Lower lobe of right lung (tissue), 2 donors: ENCODE results near the gene KRTAP4-16. TPM values are rescaled to one million over a fixed set of nuclear protein-coding genes. Genes with fewer than 3 reads are reported as not detected.
"Not testable (repeated sequence)": the region's sequence is repeated elsewhere in the genome, so short reads cannot be mapped to it uniquely, and the experiment has no call there.

Experiments used
- ATAC-seq, 2 donors: fragments of 200-7000 bp; cut with Tn5 transposase; one replicate each; pipeline ENCODE4 v1.9.1; 2020 to 2022; ENCODE audit warnings: mild to moderate bottlenecking in 2 of 2, moderate library complexity in 2 of 2
- DNase-seq: peaks from one replicate; pipeline ENCODE4 v3.0.0-alpha.2; 2020
- H3K27ac ChIP-seq: fragments of 200-600 bp; one replicate; pipeline ENCODE4 v1.8.0; 2022
- H3K27me3 ChIP-seq: fragments of 200-600 bp; one replicate; pipeline ENCODE4 v1.8.0; 2022; ENCODE audit warnings: low read depth
- H3K36me3 ChIP-seq: fragments of 200-600 bp; one replicate; pipeline ENCODE4 v1.8.0; 2022; ENCODE audit warnings: mild to moderate bottlenecking
- H3K4me1 ChIP-seq: fragments of 200-600 bp; one replicate; pipeline ENCODE4 v1.8.0; 2022
- H3K4me3 ChIP-seq: fragments of 200-600 bp; one replicate; pipeline ENCODE4 v1.8.0; 2022; ENCODE audit warnings: mild to moderate bottlenecking
- H3K9me3 ChIP-seq: fragments of 200-600 bp; one replicate; pipeline ENCODE4 v1.8.0; 2022
- CTCF ChIP-seq: fragments of 200-600 bp; IDR thresholded peaks from one replicate; pipeline ENCODE4 v1.8.0; 2022; ENCODE audit warnings: antibody characterized with exemption, mild to moderate bottlenecking
- intact Hi-C: fragments of 100-400 bp; cut with DNase I; formaldehyde crosslinking; loops from one replicate; pipeline ENCODE4 v1.11.0; 2022
- long read RNA-seq: library from polyadenylated mRNA; unstranded; transcript quantifications from one replicate; pipeline ENCODE4 v2.0.0, GENCODE V29; 2021
- total RNA-seq: library from RNA; stranded (reverse); fragmentation: NEBNext Ultra II Directional; extraction: Animal tissue kit (Norgen Biotek cat#: 25700); gene quantifications from one replicate; pipeline ENCODE4 v1.2.1, GENCODE V29; 2021
- donor health status: DM: no; HTN: yes; CAD: no; lungs with severe emphysema.

Gene KRTAP4-16
- total RNA-seq = not detected
- long read RNA-seq = 0 reads

- H3K27me3 ChIP-seq = no peaks in the 10 kb centered on the region
- H3K9me3 ChIP-seq = no peaks in the 10 kb centered on the region
- H3K4me1 ChIP-seq = no peaks in the 10 kb centered on the region
- no peak within 1 kb of the TSS for H3K4me3 ChIP-seq
- no peak within 1 kb of the TSS for H3K27ac ChIP-seq
- DNase-seq (no peak), ATAC-seq (no peak)
- intact Hi-C loops = no loop called here
- H3K36me3 ChIP-seq = no peaks in the 10 kb centered on the region
- TF ChIP-seq CTCF = no peak
Observed at GRCh38 chr17:41101586-41102259, at the start of gene KRTAP4-16. KRTAP4-16 (minus strand) TSS chr17:41102209; CDS start chr17:41102209, 0 bp downstream.

- no peaks in the 10 kb centered on the region for H3K36me3 ChIP-seq
- no peak overlapping the region for H3K4me3 ChIP-seq
- DNase-seq = no peak
- H3K9me3 ChIP-seq = no peaks in the 10 kb centered on the region
- no peaks in the 10 kb centered on the region for H3K4me1 ChIP-seq
- intact Hi-C loops = no loop called here
- H3K27me3 ChIP-seq = peaks cover 7% of the 10 kb centered on the region
- no peak for TF ChIP-seq CTCF
- H3K27ac ChIP-seq = no peak overlapping the region
- ATAC-seq = no peak
Observed at GRCh38 chr17:41151525-41151924, 49.5 kb upstream of the KRTAP4-16 start.

GRCh38 chr17:41150026-41150425, 48.0 kb upstream of the KRTAP4-16 start:
- intact Hi-C loops = no loop called here
- ATAC-seq (no peak), DNase-seq (no peak)
- Histone ChIP-seq H3K9me3 (no peaks in the 10 kb centered on the region), H3K4me3 (no peak overlapping the region), H3K4me1 (no peaks in the 10 kb centered on the region), H3K36me3 (no peaks in the 10 kb centered on the region), H3K27ac (no peak overlapping the region), H3K27me3 (peaks cover 4% of the 10 kb centered on the region)
- no peak for TF ChIP-seq CTCF

GRCh38 chr17:41149652-41149985, 47.6 kb upstream of the KRTAP4-16 start, which contains the start of gene KRTAP4-5:
KRTAP4-5 (minus strand) TSS chr17:41149825; CDS start chr17:41149767, 58 bp downstream.
- TF ChIP-seq CTCF = no peak
- Histone ChIP-seq H3K36me3 (no peaks in the 10 kb centered on the region), H3K27me3 (peaks cover 4% of the 10 kb centered on the region), H3K9me3 (no peaks in the 10 kb centered on the region), H3K4me1 (no peaks in the 10 kb centered on the region), H3K4me3 (no peak within 1 kb of the TSS), H3K27ac (no peak within 1 kb of the TSS)
- ATAC-seq (no peak), DNase-seq (no peak)
- intact Hi-C loops = no loop called here

- intact Hi-C loops, ATAC-seq: not testable (repeated sequence)
Observed at GRCh38 chr17:41148971-41149651, 47.1 kb upstream of the KRTAP4-16 start.

GRCh38 chr17:41147531-41148204, 45.7 kb upstream of the KRTAP4-16 start:
- TF ChIP-seq CTCF = no peak

More at GRCh38 chr17:41148971-41149651, 47.1 kb upstream of the KRTAP4-16 start:
- H3K4me1 ChIP-seq, H3K27ac ChIP-seq, H3K4me3 ChIP-seq, H3K9me3 ChIP-seq, DNase-seq, H3K36me3 ChIP-seq, H3K27me3 ChIP-seq: not testable (repeated sequence)

More at GRCh38 chr17:41147531-41148204, 45.7 kb upstream of the KRTAP4-16 start:
- intact Hi-C loops = no loop called here
- ATAC-seq (no peak), DNase-seq (no peak)
- Histone ChIP-seq H3K36me3 (no peaks in the 10 kb centered on the region), H3K27me3 (no peaks in the 10 kb centered on the region), H3K27ac (no peak overlapping the region), H3K4me1 (no peaks in the 10 kb centered on the region), H3K4me3 (no peak overlapping the region), H3K9me3 (peaks cover 14% of the 10 kb centered on the region)
